ENCODE measurements around the gene TMEM47.

Gene TMEM47

GRCh38 chrX:34585561-34585960 lies 71.5 kb downstream of the TMEM47 start:
- no peak for DNase-seq (ENCODE audit: low read depth)

DNA sequence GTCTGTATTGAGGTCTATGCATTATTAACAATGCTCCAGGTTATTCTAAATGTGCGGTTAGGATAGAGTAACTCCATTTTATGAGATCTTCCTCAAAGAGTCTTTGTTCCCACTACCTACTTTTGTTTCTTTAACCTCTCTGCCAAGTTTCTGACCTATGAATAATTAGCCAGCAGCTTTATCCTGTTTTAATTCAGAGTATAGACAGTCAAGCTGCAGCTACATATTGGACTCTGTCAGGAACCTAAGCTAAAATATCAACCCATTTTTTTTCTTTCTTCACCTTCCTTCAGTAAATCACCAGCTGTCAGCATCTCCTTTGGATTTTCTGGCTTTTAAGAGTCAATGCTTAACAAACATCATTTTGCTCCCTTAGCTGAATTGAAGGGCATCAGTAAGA lies 72.3 kb downstream of the TMEM47 start:
- DNase-seq (ENCODE audit: low read depth), result no peak

DNA sequence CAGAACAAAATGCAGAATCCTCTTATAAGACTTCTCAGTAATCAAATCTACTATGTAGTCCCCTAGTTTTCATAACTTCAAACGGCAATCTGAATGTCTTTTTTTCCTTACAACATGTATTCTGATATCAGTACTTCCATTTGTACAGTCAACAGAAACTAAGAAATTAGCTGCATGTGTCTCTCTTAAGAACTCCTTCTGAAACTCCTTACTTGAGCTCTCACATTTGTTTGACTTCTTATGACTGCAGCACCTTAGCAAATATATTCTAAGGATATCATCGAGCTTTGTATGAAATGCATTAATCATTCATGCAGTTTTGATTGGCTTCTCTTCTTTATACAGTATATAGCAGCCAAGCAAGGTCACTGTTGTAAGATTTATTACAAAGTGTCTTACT lies 77.0 kb downstream of the TMEM47 start:
- DNase-seq (ENCODE audit: low read depth), result no peak

- DNase-seq (ENCODE audit: low read depth), result no peak
Observed at GRCh38 chrX:34578237-34578636, 78.8 kb downstream of the TMEM47 start.

Measured in HS-5 (cell line).